ENCODE results near the gene CDRT4. TPM values are rescaled to one million over a fixed set of nuclear protein-coding genes. Genes with fewer than 3 reads are reported as not detected.

The CDRT4 gene
- total and polyA plus RNA-seq, 10 of the 15 experiments (the other 5 are each of a cell fraction or from before 2014, with no cell fraction given), result 0.11 to 1.3 (median 0.51) TPM; not detected in 3

- FAIRE-seq (no peak), ATAC-seq (no peak), DNase-seq (ENCODE audit: low read depth, low spot score) (no peak)
- 8% methylated on average over 2 of the region's 2 CpGs for WGBS (ENCODE audit: insufficient coverage, insufficient replicate concordance, low lambda C conversion rate, missing lambda C conversion rate)
- ChIA-PET POLR2A (no interaction called here), SMC1A (ENCODE audit: uncharacterized antibody, unreplicated experiment) (no interaction called here), CTCF (interaction anchor here (2.8 kb wide), 1 partner anchor 15 kb away, joined by 8 read pairs; no protein-coding TSS in a partner anchor), RAD21 (ENCODE audit: unreplicated experiment) (no interaction called here)
- no peak overlapping the region for H3K27ac ChIP-seq (ENCODE audit: control insufficient read depth, insufficient read depth)
- TF ChIP-seq, protein P1, sequence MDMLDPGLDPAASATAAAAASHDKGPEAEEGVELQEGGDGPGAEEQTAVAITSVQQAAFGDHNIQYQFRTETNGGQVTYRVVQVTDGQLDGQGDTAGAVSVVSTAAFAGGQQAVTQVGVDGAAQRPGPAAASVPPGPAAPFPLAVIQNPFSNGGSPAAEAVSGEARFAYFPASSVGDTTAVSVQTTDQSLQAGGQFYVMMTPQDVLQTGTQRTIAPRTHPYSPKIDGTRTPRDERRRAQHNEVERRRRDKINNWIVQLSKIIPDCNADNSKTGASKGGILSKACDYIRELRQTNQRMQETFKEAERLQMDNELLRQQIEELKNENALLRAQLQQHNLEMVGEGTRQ (IDR thresholded peaks at IDR 0.05; ENCODE audit: borderline replicate concordance, low read depth, low read length), result no peak
- TF ChIP-seq POU2F2 (IDR thresholded peaks at IDR 0.05; ENCODE audit: borderline replicate concordance, low read depth, low read length) (no peak), JUNB (IDR thresholded peaks at IDR 0.05) (no peak), ZNF24 (IDR thresholded peaks at IDR 0.05) (no peak), MEF2A (IDR thresholded peaks at IDR 0.05; ENCODE audit: insufficient read depth, low read depth, low read length) (no peak), BCL11A (IDR thresholded peaks at IDR 0.05; ENCODE audit: low read depth, low read length) (no peak), ZBED1 (IDR thresholded peaks at IDR 0.05; ENCODE audit: borderline replicate concordance) (no peak), PRDM15 (CRISPR knock-in tag; IDR thresholded peaks at IDR 0.05) (no peak), ASH2L (IDR thresholded peaks at IDR 0.05; ENCODE audit: borderline replicate concordance, low read depth) (no peak), TCF7 (IDR thresholded peaks at IDR 0.05; ENCODE audit: borderline replicate concordance) (no peak)
- TF ChIP-seq, protein P2, sequence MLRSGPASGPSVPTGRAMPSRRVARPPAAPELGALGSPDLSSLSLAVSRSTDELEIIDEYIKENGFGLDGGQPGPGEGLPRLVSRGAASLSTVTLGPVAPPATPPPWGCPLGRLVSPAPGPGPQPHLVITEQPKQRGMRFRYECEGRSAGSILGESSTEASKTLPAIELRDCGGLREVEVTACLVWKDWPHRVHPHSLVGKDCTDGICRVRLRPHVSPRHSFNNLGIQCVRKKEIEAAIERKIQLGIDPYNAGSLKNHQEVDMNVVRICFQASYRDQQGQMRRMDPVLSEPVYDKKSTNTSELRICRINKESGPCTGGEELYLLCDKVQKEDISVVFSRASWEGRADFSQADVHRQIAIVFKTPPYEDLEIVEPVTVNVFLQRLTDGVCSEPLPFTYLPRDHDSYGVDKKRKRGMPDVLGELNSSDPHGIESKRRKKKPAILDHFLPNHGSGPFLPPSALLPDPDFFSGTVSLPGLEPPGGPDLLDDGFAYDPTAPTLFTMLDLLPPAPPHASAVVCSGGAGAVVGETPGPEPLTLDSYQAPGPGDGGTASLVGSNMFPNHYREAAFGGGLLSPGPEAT (IDR thresholded peaks at IDR 0.05; ENCODE audit: low read depth), result no peak
- TF ChIP-seq, protein P3, sequence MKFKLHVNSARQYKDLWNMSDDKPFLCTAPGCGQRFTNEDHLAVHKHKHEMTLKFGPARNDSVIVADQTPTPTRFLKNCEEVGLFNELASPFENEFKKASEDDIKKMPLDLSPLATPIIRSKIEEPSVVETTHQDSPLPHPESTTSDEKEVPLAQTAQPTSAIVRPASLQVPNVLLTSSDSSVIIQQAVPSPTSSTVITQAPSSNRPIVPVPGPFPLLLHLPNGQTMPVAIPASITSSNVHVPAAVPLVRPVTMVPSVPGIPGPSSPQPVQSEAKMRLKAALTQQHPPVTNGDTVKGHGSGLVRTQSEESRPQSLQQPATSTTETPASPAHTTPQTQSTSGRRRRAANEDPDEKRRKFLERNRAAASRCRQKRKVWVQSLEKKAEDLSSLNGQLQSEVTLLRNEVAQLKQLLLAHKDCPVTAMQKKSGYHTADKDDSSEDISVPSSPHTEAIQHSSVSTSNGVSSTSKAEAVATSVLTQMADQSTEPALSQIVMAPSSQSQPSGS (IDR thresholded peaks at IDR 0.05; ENCODE audit: low read length), result no peak
- TF ChIP-seq, protein P4, sequence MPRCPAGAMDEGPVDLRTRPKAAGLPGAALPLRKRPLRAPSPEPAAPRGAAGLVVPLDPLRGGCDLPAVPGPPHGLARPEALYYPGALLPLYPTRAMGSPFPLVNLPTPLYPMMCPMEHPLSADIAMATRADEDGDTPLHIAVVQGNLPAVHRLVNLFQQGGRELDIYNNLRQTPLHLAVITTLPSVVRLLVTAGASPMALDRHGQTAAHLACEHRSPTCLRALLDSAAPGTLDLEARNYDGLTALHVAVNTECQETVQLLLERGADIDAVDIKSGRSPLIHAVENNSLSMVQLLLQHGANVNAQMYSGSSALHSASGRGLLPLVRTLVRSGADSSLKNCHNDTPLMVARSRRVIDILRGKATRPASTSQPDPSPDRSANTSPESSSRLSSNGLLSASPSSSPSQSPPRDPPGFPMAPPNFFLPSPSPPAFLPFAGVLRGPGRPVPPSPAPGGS (IDR thresholded peaks at IDR 0.05; ENCODE audit: borderline replicate concordance, insufficient read depth, low read depth, low read length, poor library complexity, severe bottlenecking), result no peak
- H3K9me3 ChIP-seq (replicated peaks; ENCODE audit: control insufficient read depth, insufficient read depth, low read length), result no peaks in the 10 kb centered on the region
- H3K4me2 ChIP-seq (ENCODE audit: control insufficient read depth, insufficient read depth), result no peak overlapping the region
- H2AFZ ChIP-seq (ENCODE audit: control insufficient read depth, low read depth, low read length), result no peak overlapping the region
- H3K79me2 ChIP-seq (ENCODE audit: control insufficient read depth, insufficient read depth, low read length), result no peaks in the 10 kb centered on the region
- BruUV-seq (replicated peaks), result no TSS peak
- H3K36me3 ChIP-seq (ENCODE audit: control insufficient read depth in 2 of 2, insufficient read depth in 2 of 2, low read length in 1 of 2), result no peaks in the 10 kb centered on the region
- H3K9ac ChIP-seq (ENCODE audit: control insufficient read depth, insufficient read depth, low read length), result no peak overlapping the region
- no peaks in the 10 kb centered on the region for H3K4me1 ChIP-seq (ENCODE audit: control insufficient read depth, insufficient read depth, low read length)
- intact Hi-C loops (cut with micrococcal nuclease; ENCODE audit: unreplicated experiment), result no loop called here
- no peak overlapping the region for H3K4me3 ChIP-seq
- H3K27me3 ChIP-seq (replicated peaks in 1 of 2; ENCODE audit: control insufficient read depth in 2 of 2, insufficient read depth in 2 of 2, low read length in 1 of 2), result no peaks in the 10 kb centered on the region
- H4K20me1 ChIP-seq (ENCODE audit: control insufficient read depth, insufficient read depth), result no peaks in the 10 kb centered on the region
- in situ Hi-C loops (cut with MboI), result no loop called here
Observed at GRCh38 chr17:15488557-15488956, 21.1 kb upstream of the CDRT4 start.
